Ovary (tissue), 9 donors: Measurements from ENCODE around the gene PEAK1. TPM values are rescaled to one million over a fixed set of nuclear protein-coding genes. Genes with fewer than 3 reads are reported as not detected.

ENCODE experiments used
- DNase-seq, 5 donors: peaks; one replicate each; pipeline ENCODE4 v3.0.0-alpha.2; 2019 to 2020
- H3K27ac ChIP-seq, 2 donors: fragments of 200-600 bp; one replicate each; pipeline versions ENCODE4 v1.5.1 to v1.8.0; 2019 to 2022
- H3K27me3 ChIP-seq: fragments of 200-600 bp; one replicate; pipeline ENCODE4 v1.8.0; 2022
- H3K36me3 ChIP-seq: fragments of 200-600 bp; sonication (generic); one replicate; pipeline ENCODE4 v1.5.1; 2019
- H3K4me1 ChIP-seq: one replicate; pipeline ENCODE4 v1.8.1; 2013; ENCODE audit warnings: mild to moderate bottlenecking, moderate library complexity; ENCODE audit not compliant: insufficient read depth
- H3K4me3 ChIP-seq: fragments of 200-600 bp; sonication (generic); one replicate; pipeline ENCODE4 v1.5.1; 2017
- H3K9me3 ChIP-seq, 2 donors: fragments of 200-600 bp in 1 of 2; sonication (generic) in 1 of 2; one replicate each; pipeline versions ENCODE4 v1.5.1 to v1.8.1; 2013 to 2019; ENCODE audit warnings: mild to moderate bottlenecking in 1 of 2, moderate library complexity in 1 of 2
- EP300 ChIP-seq: sonication (generic); formaldehyde crosslinking; IDR thresholded peaks from one replicate; pipeline ENCODE4 v1.6.1; 2017; ENCODE audit warnings: antibody characterized with exemption
- POLR2A ChIP-seq: fragments of 450-650 bp; IDR thresholded peaks from one replicate; pipeline ENCODE4 v1.6.1; 2017; ENCODE audit warnings: antibody characterized with exemption, mild to moderate bottlenecking, moderate library complexity
- WGBS, 3 donors: extraction: QIAGEN DNeasy Blood & Tissue Kit in 1 of 3; methylation state at CpG; one replicate each; pipeline versions ENCODE4 v1.1.5 to v1.1.7; 2013 to 2017; 5-methylcytosine and 5-hydroxymethylcytosine counted together
- intact Hi-C, 4 donors: fragments of 100-400 bp; cut with DNase I; formaldehyde crosslinking; loops; one replicate each; pipeline versions ENCODE4 v1.11.0 to v1.15.1; 2022 to 2023
- polyA plus RNA-seq, 2 donors: library from polyadenylated mRNA; stranded (reverse); fragments of 200-250 nt in 1 of 2; fragments of 350-450 nt in 1 of 2; fragmentation: Illumina TruSeq in 1 of 2; extraction: RNeasy Lipid Tissue Mini Kit (QIAGEN cat#74804) in 1 of 2; gene quantifications; one replicate each; pipeline ENCODE4 v1.2.3, GENCODE V29; 2013 to 2014
- total RNA-seq, 7 donors: library from RNA; depleted of rRNA in 2 of 7; stranded (reverse); fragments of >200 nt in 2 of 7; fragmentation: NEBNext Ultra II Directional in 3 of 7; extraction: Animal tissue kit (Norgen Biotek cat#: 25700) in 3 of 7; gene quantifications; one replicate each; pipeline versions ENCODE4 v1.1.0 to v1.2.4, GENCODE V29; 2016 to 2023
- TF ChIP-seq, protein P1 (sequence below), 3 donors: fragments of 450-650 bp in 2 of 3; fragments of 200-600 bp in 1 of 3; IDR thresholded peaks; one replicate each; pipeline versions ENCODE4 v1.5.1 to v1.8.0; 2016 to 2022; ENCODE audit warnings: antibody characterized with exemption in 3 of 3, mild to moderate bottlenecking in 1 of 3
- donor health status: DM: no; HTN: no; CAD: no; lungs with moderate emphysema.
- donor health status: DM: no; HTN: no; CAD: no.
- donor health status: Bipolar disorder and iron deficiency.
- donor health status: DM: yes; HTN: yes; CAD: no.
- donor health status: DM: no; HTN: no; CAD: no.
- donor health status: DM: yes; HTN: yes; CAD: no.

The PEAK1 gene
- total and polyA plus RNA-seq, 9 donors = 6.6 to 48.4 (median 41.4) TPM

DNA sequence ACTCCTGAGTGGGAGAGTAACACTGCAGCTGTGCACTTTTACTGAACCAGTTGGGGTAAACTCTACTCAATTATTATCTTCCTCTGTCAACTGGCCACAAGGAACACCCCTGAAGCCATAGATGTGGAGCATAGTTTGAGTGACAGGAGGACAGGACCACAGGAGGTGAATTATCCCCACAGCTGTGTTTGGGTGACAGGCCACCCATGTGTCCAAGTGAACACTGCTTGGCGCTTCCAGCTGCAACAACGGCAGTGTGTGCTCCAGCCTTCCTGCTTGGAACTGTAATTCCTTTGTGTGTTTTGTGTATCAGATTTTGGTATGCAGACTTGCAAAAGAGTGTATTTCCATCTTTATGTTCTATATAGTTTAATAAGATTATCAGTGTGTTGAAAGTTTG is 328.8 kb downstream of the PEAK1 start:
- Histone ChIP-seq H3K27ac (no peak overlapping the region), H3K36me3 (no peaks in the 10 kb centered on the region), H3K4me1 (no peaks in the 10 kb centered on the region), H3K27me3 (no peaks in the 10 kb centered on the region), H3K9me3 (no peaks in the 10 kb centered on the region), H3K4me3 (no peak overlapping the region)
- WGBS, 3 donors = 86 to 90% (median 89%) methylated on average over 2 of the region's 2 CpGs
- TF ChIP-seq, protein P1, sequence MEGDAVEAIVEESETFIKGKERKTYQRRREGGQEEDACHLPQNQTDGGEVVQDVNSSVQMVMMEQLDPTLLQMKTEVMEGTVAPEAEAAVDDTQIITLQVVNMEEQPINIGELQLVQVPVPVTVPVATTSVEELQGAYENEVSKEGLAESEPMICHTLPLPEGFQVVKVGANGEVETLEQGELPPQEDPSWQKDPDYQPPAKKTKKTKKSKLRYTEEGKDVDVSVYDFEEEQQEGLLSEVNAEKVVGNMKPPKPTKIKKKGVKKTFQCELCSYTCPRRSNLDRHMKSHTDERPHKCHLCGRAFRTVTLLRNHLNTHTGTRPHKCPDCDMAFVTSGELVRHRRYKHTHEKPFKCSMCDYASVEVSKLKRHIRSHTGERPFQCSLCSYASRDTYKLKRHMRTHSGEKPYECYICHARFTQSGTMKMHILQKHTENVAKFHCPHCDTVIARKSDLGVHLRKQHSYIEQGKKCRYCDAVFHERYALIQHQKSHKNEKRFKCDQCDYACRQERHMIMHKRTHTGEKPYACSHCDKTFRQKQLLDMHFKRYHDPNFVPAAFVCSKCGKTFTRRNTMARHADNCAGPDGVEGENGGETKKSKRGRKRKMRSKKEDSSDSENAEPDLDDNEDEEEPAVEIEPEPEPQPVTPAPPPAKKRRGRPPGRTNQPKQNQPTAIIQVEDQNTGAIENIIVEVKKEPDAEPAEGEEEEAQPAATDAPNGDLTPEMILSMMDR (IDR thresholded peaks at IDR 0.05) = no peak
- no peak for TF ChIP-seq POLR2A
- TF ChIP-seq EP300 = no peak
- intact Hi-C loops = no loop called here
- DNase-seq = no peak

DNA sequence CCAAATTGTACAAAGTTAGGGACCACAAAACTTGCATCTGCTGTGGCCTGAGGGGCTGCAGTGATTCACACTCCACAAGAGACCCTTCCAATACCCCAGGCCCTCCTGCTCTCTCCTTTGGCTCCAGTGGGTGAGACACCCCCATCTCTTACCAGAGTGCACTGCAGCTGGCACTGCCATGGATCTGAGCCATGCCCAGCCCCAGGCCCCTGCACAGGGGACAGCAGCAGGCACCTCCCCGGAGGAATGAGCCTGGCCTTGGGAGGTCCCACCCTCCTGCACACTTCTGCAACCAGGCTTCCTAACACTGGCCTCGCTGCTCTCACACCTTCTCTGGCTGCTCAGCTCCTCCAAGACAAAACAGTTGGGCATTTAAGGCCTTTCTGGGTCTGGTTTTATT is 332.7 kb downstream of the PEAK1 start:
- no peak overlapping the region for H3K4me3 ChIP-seq
- DNase-seq = no peak
- TF ChIP-seq POLR2A = no peak
- TF ChIP-seq, protein P1 (IDR thresholded peaks at IDR 0.05) = no peak
- no peaks in the 10 kb centered on the region for H3K36me3 ChIP-seq
- intact Hi-C loops = no loop called here
- WGBS, 3 donors = 78 to 92% (median 89%) methylated on average over 2 of the region's 2 CpGs
- no peaks in the 10 kb centered on the region for H3K27me3 ChIP-seq
- no peaks in the 10 kb centered on the region for H3K4me1 ChIP-seq
- H3K9me3 ChIP-seq = no peaks in the 10 kb centered on the region
- no peak overlapping the region for H3K27ac ChIP-seq

DNA sequence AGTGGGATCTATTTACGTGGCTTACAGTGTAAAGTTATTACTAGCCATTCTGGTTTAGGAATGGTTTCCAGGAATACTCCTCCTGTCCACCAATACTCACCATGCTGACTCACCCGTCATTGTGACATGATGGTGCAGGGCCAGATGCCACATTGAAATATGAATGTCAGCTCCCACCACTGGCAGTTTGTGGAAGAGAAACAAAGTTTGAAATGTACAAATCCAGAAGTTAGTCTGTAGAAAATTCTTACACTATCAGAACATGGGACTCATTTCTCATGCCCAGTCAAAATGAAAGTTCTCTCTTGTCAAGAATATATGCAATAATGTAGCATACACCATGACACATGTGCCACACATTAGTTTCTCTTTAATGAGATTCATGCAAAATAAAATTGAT is 334.6 kb downstream of the PEAK1 start:
- intact Hi-C loops = no loop called here
- H3K27ac ChIP-seq = no peak overlapping the region
- 42 to 84% (median 57%) methylated on average over 2 of the region's 2 CpGs for WGBS, 3 donors
- DNase-seq = no peak
- H3K36me3 ChIP-seq = no peaks in the 10 kb centered on the region
- TF ChIP-seq, protein P1 (IDR thresholded peaks at IDR 0.05) = no peak
- TF ChIP-seq POLR2A (no peak), EP300 (no peak)
- no peaks in the 10 kb centered on the region for H3K9me3 ChIP-seq
- H3K4me1 ChIP-seq = no peaks in the 10 kb centered on the region
- H3K27me3 ChIP-seq = no peaks in the 10 kb centered on the region
- H3K4me3 ChIP-seq = no peak overlapping the region

DNA sequence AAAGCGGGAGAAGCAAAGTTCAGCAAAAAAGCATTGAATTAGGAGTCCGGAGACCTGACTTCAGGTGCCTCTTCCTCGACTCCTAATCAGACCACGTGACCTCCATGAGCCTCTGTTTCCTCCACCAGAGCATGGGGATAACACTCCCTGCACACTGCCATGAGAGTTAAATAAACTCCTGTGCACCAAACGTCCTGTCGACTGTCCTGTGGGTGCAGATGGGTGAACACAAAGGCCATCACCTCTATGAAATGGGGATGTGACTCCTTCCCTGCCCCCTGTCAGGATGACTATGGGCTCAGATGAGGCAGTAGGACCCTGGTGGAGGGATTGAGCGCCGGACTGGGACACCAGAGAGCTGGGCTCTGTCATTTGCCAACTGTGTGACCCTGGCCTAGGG is 335.5 kb downstream of the PEAK1 start:
- no peak overlapping the region for H3K27ac ChIP-seq
- H3K36me3 ChIP-seq = no peaks in the 10 kb centered on the region
- intact Hi-C loops = no loop called here
- TF ChIP-seq, protein P1 (IDR thresholded peaks at IDR 0.05) = no peak
- TF ChIP-seq POLR2A = no peak
- TF ChIP-seq EP300 = no peak
- H3K27me3 ChIP-seq = no peaks in the 10 kb centered on the region
- WGBS, 3 donors = 88 to 92% (median 91%) methylated on average over 8 of the region's 8 CpGs
- no peak overlapping the region for H3K4me3 ChIP-seq
- H3K4me1 ChIP-seq = no peaks in the 10 kb centered on the region
- no peaks in the 10 kb centered on the region for H3K9me3 ChIP-seq
- no peak for DNase-seq
